Measurements from ENCODE around the gene SGK1. TPM values are rescaled to one million over a fixed set of nuclear protein-coding genes. Genes with fewer than 3 reads are reported as not detected.

Gene SGK1
- total RNA-seq, 1 experiment from 2014 or later, result 7.8 TPM

GRCh38 chr6:134166511-134167261 lies 151.2 kb downstream of the SGK1 start:
- Histone ChIP-seq H3K23ac (ENCODE audit: insufficient read length, low read depth, low read length) (no peak overlapping the region), H3K27me3 (ENCODE audit: insufficient read depth, low read length) (no peaks in the 10 kb centered on the region), H3K79me2 (ENCODE audit: insufficient read depth, low read length) (no peaks in the 10 kb centered on the region), H2AFZ (ENCODE audit: low read length) (no peak overlapping the region), H2BK20ac (ENCODE audit: low read depth, low read length, poor library complexity, severe bottlenecking) (no peak overlapping the region), H2BK5ac (ENCODE audit: insufficient read length, low read length) (no peak overlapping the region), H3K4me2 (ENCODE audit: insufficient read depth, insufficient read length, low read length) (no peak overlapping the region), H3K4me1 (ENCODE audit: insufficient read depth, low read length) (no peaks in the 10 kb centered on the region), H4K20me1 (ENCODE audit: control insufficient read depth, insufficient read depth, insufficient read length) (no peaks in the 10 kb centered on the region), H4K5ac (ENCODE audit: insufficient read length, low read depth, low read length) (no peak overlapping the region), H2BK120ac (ENCODE audit: low read depth, low read length, poor library complexity, severe bottlenecking) (no peak overlapping the region), H3K23me2 (ENCODE audit: insufficient read length, low read depth, low read length, poor library complexity, severe bottlenecking) (no peaks in the 10 kb centered on the region), H3K9ac (ENCODE audit: extremely low read depth, insufficient read length, low read length) (no peak overlapping the region), H2AK5ac (ENCODE audit: insufficient read length, low read length) (no peak overlapping the region), H3K79me1 (ENCODE audit: insufficient read depth, low read depth, low read length, poor library complexity, severe bottlenecking) (no peaks in the 10 kb centered on the region), H3T11ph (ENCODE audit: low read length) (no peak overlapping the region), H4K8ac (replicated peaks; ENCODE audit: insufficient read length, low read depth, low read length) (no peak overlapping the region), H3K14ac (ENCODE audit: insufficient read depth, low read length) (no peak overlapping the region), H3K27ac (ENCODE audit: insufficient read length, low read depth, low read length) (no peak overlapping the region), H3K9me3 (ENCODE audit: control insufficient read depth, low read depth, low read length) (no peaks in the 10 kb centered on the region), H4K91ac (ENCODE audit: insufficient read length, low read depth, low read length) (no peak overlapping the region), H3K4ac (ENCODE audit: low read depth, low read length) (no peak overlapping the region), H2BK12ac (ENCODE audit: insufficient read length, low read depth, low read length) (no peak overlapping the region), H2BK15ac (ENCODE audit: low read depth, low read length) (no peak overlapping the region), H3K56ac (ENCODE audit: insufficient read length, low read depth, low read length) (no peak overlapping the region), H3K18ac (ENCODE audit: insufficient read length, low read depth, low read length) (no peak overlapping the region)
- H3K4me1 Mint-ChIP-seq, result peaks cover under 1 to 1% of the 10 kb centered on the region in 2 experiments
- H3K9me3 Mint-ChIP-seq, result no peaks in the 10 kb centered on the region; a peak in 1 of 5 replicates
- no peak for TF ChIP-seq CTCF (conservative IDR thresholded peaks at IDR 0.05)
- no peaks in the 10 kb centered on the region for H3K27me3 Mint-ChIP-seq (ENCODE audit: low read depth)
- peaks cover 22 to 34% (median 29%) of the 10 kb centered on the region in 3 experiments; a peak in 6 of 7 replicates for H3K36me3 Mint-ChIP-seq (ENCODE audit: insufficient read depth in 1 of 3, low read depth in 3 of 3)
- H3K4me3 Mint-ChIP-seq, result no peak overlapping the region
- H3K27ac Mint-ChIP-seq, result no peak overlapping the region
- no peak for DNase-seq
- WGBS (ENCODE audit: extremely low coverage, insufficient read length, low lambda C conversion rate), result no CpG with 5 or more reads among the region's 7 CpGs
